Activated CD4-positive, alpha-beta T cell treated with anti-CD3 and anti-CD28 coated beads, Interleukin-2, amount 10 ng/mL, durations not matched to agents 24 days and 14 days (primary cell): ENCODE measurements around the gene FRMD5. TPM values are rescaled to one million over a fixed set of nuclear protein-coding genes. Genes with fewer than 3 reads are reported as not detected.

Experiments
- DNase-seq: peaks from one replicate; pipeline ENCODE4 v3.0.0; 2022
- H3K27ac Mint-ChIP-seq: one replicate; pipeline ENCODE4 v1.8.0; 2022; ENCODE audit warnings: mild to moderate bottlenecking, mixed read lengths
- H3K27me3 Mint-ChIP-seq: one replicate; pipeline ENCODE4 v1.8.0; 2022; ENCODE audit warnings: mixed read lengths
- H3K36me3 Mint-ChIP-seq: one replicate; pipeline ENCODE4 v1.8.0; 2022; ENCODE audit warnings: low read depth, mild to moderate bottlenecking, mixed read lengths
- H3K4me1 Mint-ChIP-seq: one replicate; pipeline ENCODE4 v1.8.0; 2021; ENCODE audit warnings: mixed read lengths
- H3K4me3 Mint-ChIP-seq: one replicate; pipeline ENCODE4 v1.8.0; 2022; ENCODE audit warnings: mild to moderate bottlenecking, moderate library complexity, mixed read lengths
- H3K9me3 Mint-ChIP-seq: one replicate; pipeline ENCODE4 v1.8.0; 2021; ENCODE audit warnings: mixed read lengths
- intact Hi-C: fragments of 100-400 bp; cut with micrococcal nuclease; formaldehyde crosslinking; loops from one replicate; pipeline ENCODE4 v1.15.1; 2023
- total RNA-seq: library from RNA; stranded (reverse); gene quantifications from 2 replicates; pipeline ENCODE4 v1.2.3, GENCODE V29; 2022

The FRMD5 gene
- total RNA-seq, 1 donor from 2014 or later, result not detected

DNA sequence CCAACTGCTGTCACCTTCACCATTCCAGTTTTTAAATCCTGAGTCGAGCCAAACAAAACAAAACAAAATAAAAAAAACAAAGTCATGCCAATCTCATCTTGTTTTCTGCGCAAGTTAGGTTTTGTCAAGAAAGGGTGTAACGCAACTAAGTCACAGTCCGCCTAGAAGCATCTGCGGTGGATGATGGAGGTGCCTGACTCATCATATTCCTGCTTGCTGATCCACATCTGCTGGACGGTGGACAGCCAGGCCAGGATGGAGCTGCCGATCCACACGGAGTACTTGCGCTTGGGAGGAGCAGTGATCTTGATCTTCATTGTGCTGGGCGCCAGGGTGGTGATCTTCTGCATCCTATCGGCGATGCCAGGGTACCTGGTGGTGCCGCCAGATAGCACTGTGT lies 206.2 kb downstream of the FRMD5 start:
- no peak overlapping the region for H3K4me3 Mint-ChIP-seq
- no peaks in the 10 kb centered on the region for H3K4me1 Mint-ChIP-seq
- no peaks in the 10 kb centered on the region for H3K9me3 Mint-ChIP-seq
- intact Hi-C loops, result no loop called here
- DNase-seq, result no peak
- H3K27me3 Mint-ChIP-seq, result peaks cover 25% of the 10 kb centered on the region
- no peak overlapping the region for H3K27ac Mint-ChIP-seq
- no peaks in the 10 kb centered on the region for H3K36me3 Mint-ChIP-seq

DNA sequence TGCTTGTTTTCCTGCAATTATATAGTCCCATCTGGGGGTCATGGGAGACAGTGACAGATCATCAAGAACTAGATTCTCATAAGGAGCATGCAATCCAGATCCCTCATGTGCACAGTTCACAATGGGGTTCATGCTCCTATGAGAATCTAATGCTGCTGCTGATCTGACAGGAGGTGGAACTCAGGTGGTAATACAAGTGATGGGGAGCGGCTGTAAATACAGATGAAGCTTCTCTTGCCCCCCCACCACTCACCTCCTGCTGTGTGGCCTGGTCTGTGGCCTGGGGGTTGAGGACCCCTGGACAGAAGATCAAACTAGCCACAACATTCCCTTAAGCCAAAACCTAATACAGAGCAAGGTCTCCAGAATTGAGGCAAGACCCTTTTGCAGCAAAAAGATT lies 207.1 kb downstream of the FRMD5 start:
- H3K27me3 Mint-ChIP-seq, result peaks cover 29% of the 10 kb centered on the region
- no peak overlapping the region for H3K27ac Mint-ChIP-seq
- H3K4me1 Mint-ChIP-seq, result no peaks in the 10 kb centered on the region
- DNase-seq, result no peak
- intact Hi-C loops, result no loop called here
- no peaks in the 10 kb centered on the region for H3K36me3 Mint-ChIP-seq
- H3K4me3 Mint-ChIP-seq, result no peak overlapping the region
- no peaks in the 10 kb centered on the region for H3K9me3 Mint-ChIP-seq

DNA sequence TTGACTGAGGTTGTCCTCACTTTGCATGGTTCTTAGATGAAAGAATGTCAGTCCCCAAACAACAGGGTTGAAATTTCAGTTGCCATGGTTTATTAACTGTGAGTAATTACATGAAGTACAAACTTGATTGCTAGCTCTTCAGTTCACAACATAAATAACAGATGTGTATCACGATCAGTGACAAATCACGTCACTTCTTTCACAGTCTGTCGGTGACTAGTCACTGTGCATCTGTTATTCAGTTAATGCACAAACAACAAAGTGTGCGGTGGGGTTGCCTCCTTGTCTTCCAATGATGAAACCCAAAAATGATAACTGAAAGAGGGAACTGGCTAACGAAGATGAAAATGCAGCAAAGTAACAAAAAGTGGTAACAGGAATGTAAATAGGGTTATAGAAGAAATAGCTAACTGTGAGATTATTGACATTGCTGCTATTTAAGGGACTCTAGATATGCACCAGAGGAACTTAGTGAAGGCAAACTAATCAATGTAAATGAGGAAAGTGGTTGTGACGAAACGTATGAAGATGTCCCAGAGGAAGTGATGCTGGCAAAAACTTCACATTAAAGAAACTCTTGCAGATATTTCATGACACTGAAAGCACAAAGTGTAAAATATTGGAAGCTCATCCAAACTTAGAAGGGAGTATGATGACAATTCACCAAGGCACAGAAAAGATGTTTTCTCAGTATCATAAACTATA lies 208.9 kb downstream of the FRMD5 start:
- H3K27me3 Mint-ChIP-seq, result peaks cover 38% of the 10 kb centered on the region
- H3K4me3 Mint-ChIP-seq, result no peak overlapping the region
- no peaks in the 10 kb centered on the region for H3K4me1 Mint-ChIP-seq
- intact Hi-C loops, result no loop called here
- peaks cover 6% of the 10 kb centered on the region for H3K9me3 Mint-ChIP-seq
- no peak for DNase-seq
- H3K36me3 Mint-ChIP-seq, result no peaks in the 10 kb centered on the region
- H3K27ac Mint-ChIP-seq, result no peak overlapping the region

DNA sequence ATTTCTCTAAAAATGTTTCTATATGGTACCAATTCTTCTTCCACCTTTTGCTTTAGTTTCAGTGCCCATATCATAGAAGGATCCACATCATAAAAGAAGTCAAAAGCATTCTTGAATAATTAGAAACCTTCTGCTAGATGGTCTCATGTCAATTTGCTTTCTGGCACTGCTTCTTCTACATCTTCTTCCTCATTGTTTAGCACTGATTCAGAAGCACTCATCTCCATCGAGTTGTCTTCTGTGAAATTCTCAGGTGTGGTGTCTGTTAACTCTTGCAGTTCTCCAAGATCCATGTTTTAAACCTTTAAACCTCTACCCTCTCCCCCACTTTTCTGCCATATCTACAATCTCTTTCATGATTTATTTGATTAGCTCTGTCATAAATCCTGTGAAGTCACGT lies 213.5 kb downstream of the FRMD5 start:
- intact Hi-C loops, result no loop called here
- peaks cover 3% of the 10 kb centered on the region for H3K36me3 Mint-ChIP-seq
- H3K4me1 Mint-ChIP-seq, result peaks cover 7% of the 10 kb centered on the region
- peaks cover 28% of the 10 kb centered on the region for H3K27me3 Mint-ChIP-seq
- peaks cover 10% of the 10 kb centered on the region for H3K9me3 Mint-ChIP-seq
- no peak for DNase-seq
- H3K27ac Mint-ChIP-seq, result no peak overlapping the region
- H3K4me3 Mint-ChIP-seq, result no peak overlapping the region

DNA sequence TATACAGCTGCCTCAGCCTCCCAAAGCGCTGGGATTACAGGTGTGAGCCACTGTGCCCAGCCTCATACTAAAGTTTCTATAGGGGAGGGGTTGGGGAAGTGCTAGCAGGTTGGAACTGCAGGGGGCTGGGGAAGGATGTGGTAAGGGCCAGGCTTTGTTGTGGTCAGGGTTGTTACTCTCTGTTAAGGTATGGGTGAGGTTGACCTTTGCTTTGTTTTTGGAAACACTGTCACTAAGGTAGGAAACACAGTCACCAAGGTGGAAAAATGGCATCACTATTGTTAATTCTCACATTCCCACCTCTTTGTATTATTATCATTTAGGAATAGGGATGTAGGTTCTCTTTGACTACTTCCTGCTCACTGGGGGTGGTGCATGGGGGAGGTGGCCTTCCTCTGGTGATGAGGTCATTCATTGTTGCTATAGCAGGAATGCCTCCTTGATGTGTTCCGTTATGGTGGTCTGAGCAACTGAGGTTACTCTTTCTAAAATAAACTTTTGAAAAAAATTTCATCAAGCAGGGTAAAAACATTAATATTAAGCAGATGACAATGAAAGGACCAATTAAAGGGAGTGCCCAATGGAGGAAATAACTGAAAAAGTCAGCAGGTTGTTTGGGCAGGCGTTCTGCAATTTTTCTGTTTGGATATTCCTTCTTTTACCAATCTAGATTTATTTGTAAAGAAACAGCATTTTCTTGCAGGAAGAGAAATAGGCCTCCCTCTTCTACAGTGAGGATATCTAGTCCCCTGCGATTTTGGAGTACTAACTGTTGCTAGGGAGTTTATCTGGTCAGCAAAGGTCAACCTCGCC lies 217.8 kb downstream of the FRMD5 start:
- peak; percentile 89 for DNase-seq
- Mint-ChIP-seq H3K36me3 (peaks cover 3% of the 10 kb centered on the region), H3K4me3 (peak overlapping the region; percentile 11), H3K27me3 (peaks cover 12% of the 10 kb centered on the region), H3K4me1 (peaks cover 24% of the 10 kb centered on the region), H3K27ac (peak overlapping the region; percentile 80), H3K9me3 (peaks cover 10% of the 10 kb centered on the region)
- intact Hi-C loops, result loop anchor here (1.0 kb wide), 1 partner anchor 23 kb away; no protein-coding TSS in a partner anchor

DNA sequence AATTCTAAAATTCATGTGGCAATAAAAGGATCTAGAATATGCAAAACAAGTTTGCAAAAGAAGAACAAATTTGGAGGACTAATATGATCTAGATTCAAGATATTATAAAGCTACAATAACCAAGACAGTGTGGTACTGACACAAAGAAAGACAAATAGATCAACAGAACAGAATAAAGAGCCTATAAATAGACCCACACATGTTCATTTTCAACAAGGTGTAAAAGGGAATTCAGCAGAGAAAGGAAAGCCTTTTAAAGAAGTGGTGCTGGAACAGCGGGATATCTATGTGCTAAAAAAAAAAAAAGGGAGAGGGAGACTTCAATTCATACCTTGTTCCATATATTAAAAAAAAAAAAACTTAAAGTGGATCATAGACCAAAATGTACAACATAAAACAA lies 219.3 kb downstream of the FRMD5 start:
- intact Hi-C loops, result loop anchor here (1.0 kb wide), 1 partner anchor 27 kb away; no protein-coding TSS in a partner anchor
- DNase-seq, result no peak
- no peak overlapping the region for H3K4me3 Mint-ChIP-seq
- H3K9me3 Mint-ChIP-seq, result peaks cover 5% of the 10 kb centered on the region
- peaks cover 3% of the 10 kb centered on the region for H3K36me3 Mint-ChIP-seq
- H3K27me3 Mint-ChIP-seq, result peaks cover under 1% of the 10 kb centered on the region
- H3K4me1 Mint-ChIP-seq, result peaks cover 24% of the 10 kb centered on the region
- no peak overlapping the region for H3K27ac Mint-ChIP-seq

DNA sequence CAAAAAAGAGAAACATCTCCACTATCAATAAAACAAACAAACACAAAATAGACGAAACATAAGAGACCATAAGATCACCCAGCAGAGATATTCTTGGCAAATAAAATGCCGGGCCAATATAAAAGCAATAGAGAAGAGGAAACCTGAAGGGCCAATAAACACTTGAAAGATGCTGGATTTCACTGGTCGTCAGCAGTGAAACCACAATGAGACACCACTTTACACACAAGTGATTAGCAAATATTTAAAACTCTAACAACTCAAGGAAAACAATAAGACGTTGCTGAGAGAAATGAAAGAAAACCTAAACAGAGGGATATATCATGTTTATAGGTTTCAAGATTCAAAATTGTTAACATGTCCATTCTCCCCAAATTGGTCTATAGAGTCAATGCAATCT lies 219.7 kb downstream of the FRMD5 start:
- DNase-seq, result no peak
- intact Hi-C loops, result loop anchor here (1.0 kb wide), 1 partner anchor 27 kb away; no protein-coding TSS in a partner anchor
- no peak overlapping the region for H3K4me3 Mint-ChIP-seq
- peaks cover 3% of the 10 kb centered on the region for H3K36me3 Mint-ChIP-seq
- peaks cover 5% of the 10 kb centered on the region for H3K9me3 Mint-ChIP-seq
- H3K27me3 Mint-ChIP-seq, result no peaks in the 10 kb centered on the region
- H3K4me1 Mint-ChIP-seq, result peaks cover 24% of the 10 kb centered on the region
- no peak overlapping the region for H3K27ac Mint-ChIP-seq

DNA sequence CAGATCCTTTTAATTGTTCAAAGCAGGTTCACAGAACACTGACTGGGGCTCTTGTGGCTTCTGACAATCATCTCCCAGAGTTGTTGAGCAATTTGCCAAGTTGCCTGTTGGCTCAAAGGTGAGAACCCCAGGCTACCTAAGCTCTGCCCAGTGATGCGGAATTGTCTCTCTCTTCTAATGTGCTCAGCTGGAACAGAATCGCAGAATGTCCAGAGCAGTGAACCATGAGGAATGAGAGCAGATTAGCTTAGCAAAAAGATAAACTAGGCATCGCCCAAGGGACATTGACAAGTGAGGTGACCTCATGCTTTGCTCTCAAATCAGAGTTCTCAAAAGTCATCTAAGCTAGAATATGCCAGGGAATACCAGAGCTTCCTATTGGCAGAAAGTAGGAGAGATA lies 220.2 kb downstream of the FRMD5 start:
- H3K4me1 Mint-ChIP-seq, result peaks cover 24% of the 10 kb centered on the region
- H3K9me3 Mint-ChIP-seq, result peaks cover 5% of the 10 kb centered on the region

DNA sequence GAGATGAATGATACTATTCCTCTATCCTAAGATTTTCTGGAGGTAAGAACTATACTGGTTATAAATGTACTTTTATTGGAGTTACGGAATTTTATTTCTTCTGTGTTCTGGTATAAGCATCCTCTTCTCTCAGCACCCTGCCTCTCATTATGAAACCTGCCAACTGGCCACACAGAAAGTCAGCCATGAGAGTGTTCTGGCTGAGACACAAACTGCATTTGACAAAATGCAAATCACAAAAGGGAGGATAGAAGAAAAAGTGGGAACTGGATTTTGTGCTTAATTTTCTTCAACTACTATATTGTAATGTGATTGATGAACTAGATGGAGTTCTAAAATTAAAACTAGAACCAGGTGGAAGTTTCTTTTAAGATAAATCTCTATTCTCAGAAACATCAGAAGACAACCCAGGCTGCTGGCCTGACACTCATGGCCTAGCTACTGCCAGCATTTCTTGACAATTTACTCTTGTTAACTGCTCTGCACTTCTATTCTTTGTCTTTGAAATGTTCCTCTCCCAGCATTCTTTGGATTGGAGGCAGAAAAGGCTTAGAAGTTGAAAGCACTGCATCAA lies 225.2 kb downstream of the FRMD5 start:
- H3K27ac Mint-ChIP-seq, result no peak overlapping the region
- no peaks in the 10 kb centered on the region for H3K36me3 Mint-ChIP-seq
- no peak overlapping the region for H3K4me3 Mint-ChIP-seq
- peaks cover 6% of the 10 kb centered on the region for H3K4me1 Mint-ChIP-seq
- peaks cover 5% of the 10 kb centered on the region for H3K27me3 Mint-ChIP-seq
- no peak for DNase-seq
- intact Hi-C loops, result no loop called here
- no peaks in the 10 kb centered on the region for H3K9me3 Mint-ChIP-seq

More for the DNA sequence above, 220.2 kb downstream of the FRMD5 start:
- Mint-ChIP-seq H3K36me3 (peaks cover 3% of the 10 kb centered on the region), H3K27ac (no peak overlapping the region), H3K27me3 (no peaks in the 10 kb centered on the region), H3K4me3 (no peak overlapping the region)
- DNase-seq, result no peak
- intact Hi-C loops, result loop anchor here (1.0 kb wide), 1 partner anchor 27 kb away; no protein-coding TSS in a partner anchor

DNA sequence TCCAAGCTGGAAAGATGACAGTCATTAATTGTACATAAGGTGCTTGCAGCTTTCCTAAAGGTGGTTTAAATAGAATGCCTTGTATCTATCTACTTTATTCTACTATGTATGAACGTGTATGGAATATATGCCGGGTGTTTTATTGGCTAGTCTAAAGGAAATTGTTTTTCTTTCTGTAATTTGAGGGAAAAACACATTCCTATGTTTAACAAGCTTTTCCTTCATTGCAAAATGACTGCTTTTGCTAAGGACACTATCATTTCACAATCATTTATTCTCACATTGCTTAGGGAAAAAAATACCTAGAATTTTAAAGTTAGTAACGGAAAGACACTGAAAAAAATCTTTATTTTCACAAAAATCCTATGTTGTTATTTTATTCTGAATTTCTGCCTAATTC lies 226.5 kb downstream of the FRMD5 start:
- DNase-seq, result no peak
- Mint-ChIP-seq H3K27ac (no peak overlapping the region), H3K4me1 (no peaks in the 10 kb centered on the region), H3K36me3 (no peaks in the 10 kb centered on the region), H3K27me3 (peaks cover 12% of the 10 kb centered on the region), H3K4me3 (no peak overlapping the region), H3K9me3 (no peaks in the 10 kb centered on the region)
- intact Hi-C loops, result no loop called here

DNA sequence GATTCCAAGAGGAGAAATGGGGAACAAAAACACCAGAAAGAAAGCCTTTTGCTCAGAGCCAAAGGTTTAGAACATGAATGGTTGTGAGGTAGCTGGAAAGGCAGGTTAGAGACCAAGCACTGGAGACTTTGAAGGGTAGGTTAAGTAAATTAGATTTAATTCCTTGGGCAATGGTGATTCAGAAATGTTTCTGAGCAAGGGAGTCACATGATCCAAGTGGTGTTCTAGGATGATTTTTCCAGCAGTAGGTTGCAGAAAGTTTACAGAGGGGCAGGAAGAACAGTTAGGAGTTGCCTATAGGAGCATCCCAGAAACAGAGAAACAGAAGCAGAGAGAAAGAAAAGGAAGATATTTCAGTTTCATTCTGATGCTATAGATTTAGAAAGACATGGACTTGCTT lies 228.4 kb downstream of the FRMD5 start:
- Mint-ChIP-seq H3K27ac (no peak overlapping the region), H3K4me3 (no peak overlapping the region), H3K27me3 (peaks cover 15% of the 10 kb centered on the region), H3K4me1 (no peaks in the 10 kb centered on the region), H3K9me3 (no peaks in the 10 kb centered on the region), H3K36me3 (no peaks in the 10 kb centered on the region)
- intact Hi-C loops, result no loop called here
- DNase-seq, result no peak

DNA sequence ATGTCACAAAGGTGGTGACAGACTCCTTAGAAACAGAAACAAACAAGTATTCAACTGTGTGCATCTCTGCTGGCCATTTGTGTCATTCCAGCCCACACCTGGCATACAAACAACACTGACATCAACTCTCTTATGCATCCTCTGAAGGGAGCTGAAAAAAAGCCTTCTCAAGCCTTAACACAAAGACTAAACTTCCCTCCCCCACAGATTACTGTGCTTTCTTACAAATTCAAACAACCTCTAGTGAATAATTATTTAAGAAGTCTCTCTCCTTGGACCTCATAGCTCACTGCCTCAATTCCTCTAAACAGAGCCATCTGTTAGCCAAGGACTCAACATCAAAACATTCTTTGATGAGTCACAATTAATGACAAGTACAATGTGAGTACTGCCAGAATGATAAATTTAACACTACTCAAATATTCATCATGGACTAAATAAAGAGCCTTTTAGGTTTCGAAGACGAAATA lies 236.2 kb downstream of the FRMD5 start:
- Mint-ChIP-seq H3K27me3 (peaks cover 18% of the 10 kb centered on the region), H3K4me1 (peaks cover 8% of the 10 kb centered on the region), H3K9me3 (no peaks in the 10 kb centered on the region), H3K4me3 (no peak overlapping the region), H3K36me3 (no peaks in the 10 kb centered on the region), H3K27ac (no peak overlapping the region)
- DNase-seq, result no peak
- intact Hi-C loops, result no loop called here

DNA sequence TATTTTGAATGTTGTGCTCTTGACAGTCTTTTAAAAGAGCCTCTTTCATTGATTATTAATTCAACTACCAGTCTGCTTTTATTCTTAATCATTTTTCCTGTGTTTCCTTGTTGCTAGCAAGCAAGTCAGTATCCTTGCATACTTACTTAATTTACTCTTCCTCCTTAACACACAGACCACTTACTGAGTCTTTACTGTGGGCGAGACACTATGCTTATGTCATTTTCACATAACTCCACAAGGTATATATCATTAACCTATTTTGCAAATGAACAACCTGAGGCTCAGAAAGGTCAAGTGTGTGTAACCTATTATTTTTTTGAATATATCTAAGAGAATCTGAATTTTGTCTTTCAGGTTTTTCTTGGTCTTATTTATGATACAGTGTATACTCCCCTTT lies 237.3 kb downstream of the FRMD5 start:
- H3K36me3 Mint-ChIP-seq, result no peaks in the 10 kb centered on the region
- peaks cover 17% of the 10 kb centered on the region for H3K4me1 Mint-ChIP-seq
- intact Hi-C loops, result no loop called here
- no peaks in the 10 kb centered on the region for H3K9me3 Mint-ChIP-seq
- H3K27me3 Mint-ChIP-seq, result peaks cover 16% of the 10 kb centered on the region
- no peak overlapping the region for H3K4me3 Mint-ChIP-seq
- DNase-seq, result no peak
- no peak overlapping the region for H3K27ac Mint-ChIP-seq

DNA sequence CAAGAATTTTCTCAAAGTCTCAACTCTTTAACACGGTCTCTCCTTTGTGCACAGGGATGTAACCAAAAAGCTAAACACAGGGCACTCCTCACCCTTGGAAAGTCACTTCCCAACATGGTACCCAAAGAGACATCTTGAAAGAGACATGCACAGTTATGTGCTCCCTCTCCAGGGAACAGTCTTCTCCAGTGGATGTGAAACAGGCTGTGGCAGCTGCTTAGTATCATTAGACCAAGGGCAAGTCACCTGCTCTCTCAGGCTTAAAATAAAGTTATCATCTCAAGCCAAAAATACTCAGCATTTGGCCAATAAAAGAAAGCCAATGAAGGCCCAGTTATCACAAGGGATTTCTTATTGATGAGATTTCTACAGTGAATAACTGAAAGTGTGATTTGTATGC lies 239.9 kb downstream of the FRMD5 start:
- intact Hi-C loops, result no loop called here
- Mint-ChIP-seq H3K4me1 (peaks cover 17% of the 10 kb centered on the region), H3K27ac (peak overlapping the region; percentile 50), H3K4me3 (no peak overlapping the region), H3K27me3 (peaks cover 8% of the 10 kb centered on the region), H3K9me3 (no peaks in the 10 kb centered on the region), H3K36me3 (no peaks in the 10 kb centered on the region)
- DNase-seq, result no peak
